22Rv1 (cell line): ENCODE measurements around the gene NT5DC3.

Experiments
- ZFX ChIP-seq: fragments of 450-650 bp; IDR thresholded peaks from 2 replicates; pipeline ENCODE4 v1.6.1; 2017; ENCODE audit warnings: antibody characterized with exemption, borderline replicate concordance
- TF ChIP-seq, protein P1 (sequence below): fragments of 450-650 bp; IDR thresholded peaks from 2 replicates; pipeline ENCODE4 v1.5.1; 2017; ENCODE audit warnings: mild to moderate bottlenecking

- TF ChIP-seq, protein P1, sequence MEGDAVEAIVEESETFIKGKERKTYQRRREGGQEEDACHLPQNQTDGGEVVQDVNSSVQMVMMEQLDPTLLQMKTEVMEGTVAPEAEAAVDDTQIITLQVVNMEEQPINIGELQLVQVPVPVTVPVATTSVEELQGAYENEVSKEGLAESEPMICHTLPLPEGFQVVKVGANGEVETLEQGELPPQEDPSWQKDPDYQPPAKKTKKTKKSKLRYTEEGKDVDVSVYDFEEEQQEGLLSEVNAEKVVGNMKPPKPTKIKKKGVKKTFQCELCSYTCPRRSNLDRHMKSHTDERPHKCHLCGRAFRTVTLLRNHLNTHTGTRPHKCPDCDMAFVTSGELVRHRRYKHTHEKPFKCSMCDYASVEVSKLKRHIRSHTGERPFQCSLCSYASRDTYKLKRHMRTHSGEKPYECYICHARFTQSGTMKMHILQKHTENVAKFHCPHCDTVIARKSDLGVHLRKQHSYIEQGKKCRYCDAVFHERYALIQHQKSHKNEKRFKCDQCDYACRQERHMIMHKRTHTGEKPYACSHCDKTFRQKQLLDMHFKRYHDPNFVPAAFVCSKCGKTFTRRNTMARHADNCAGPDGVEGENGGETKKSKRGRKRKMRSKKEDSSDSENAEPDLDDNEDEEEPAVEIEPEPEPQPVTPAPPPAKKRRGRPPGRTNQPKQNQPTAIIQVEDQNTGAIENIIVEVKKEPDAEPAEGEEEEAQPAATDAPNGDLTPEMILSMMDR: no peak
- TF ChIP-seq ZFX: no peak
Observed at GRCh38 chr12:103799504-103799856, 41.6 kb downstream of the NT5DC3 start.
